SK-N-SH treated with all-trans-retinoic acid at 6 μM for 48 hours (cell line): ENCODE results near the gene ITGB1.

Source experiments
- ARNTL ChIP-seq: fragments of 450-650 bp; formaldehyde crosslinking; IDR thresholded peaks from 2 replicates; pipeline ENCODE4 v1.5.0; 2020; ENCODE audit warnings: low read depth, mild to moderate bottlenecking, moderate library complexity, borderline replicate concordance
- CSDC2 ChIP-seq: fragments of 250-450 bp; sonication (Bioruptor Pico); IDR thresholded peaks from 2 replicates; pipeline ENCODE4 v1.5.0; 2020; ENCODE audit warnings: mild to moderate bottlenecking, moderate library complexity
- CSRNP3 ChIP-seq: fragments of 250-450 bp; sonication (Bioruptor Pico); IDR thresholded peaks from 2 replicates; pipeline ENCODE4 v1.5.1; 2021; ENCODE audit warnings: mild to moderate bottlenecking, moderate library complexity
- ISL1 ChIP-seq: fragments of 250-450 bp; sonication (Bioruptor Pico); IDR thresholded peaks from 2 replicates; pipeline ENCODE4 v2.1.2; 2022; ENCODE audit warnings: mild to moderate bottlenecking, moderate library complexity
- PATZ1 ChIP-seq: fragments of 250-450 bp; sonication (Bioruptor Pico); IDR thresholded peaks from 2 replicates; pipeline ENCODE4 v1.8.0; 2020; ENCODE audit warnings: mild to moderate bottlenecking, moderate library complexity, borderline replicate concordance
- PPARA ChIP-seq: fragments of 250-450 bp; sonication (Bioruptor Pico); IDR thresholded peaks from 2 replicates; pipeline ENCODE4 v1.5.0; 2020; ENCODE audit warnings: mild to moderate bottlenecking, borderline replicate concordance
- RARB ChIP-seq: fragments of 250-450 bp; sonication (Bioruptor Pico); IDR thresholded peaks from 2 replicates; pipeline ENCODE4 v1.8.0; 2021; ENCODE audit warnings: mild to moderate bottlenecking, moderate library complexity
- SNAI2 ChIP-seq: fragments of 250-450 bp; sonication (Bioruptor Pico); IDR thresholded peaks from 2 replicates; pipeline ENCODE4 v1.5.0; 2020; ENCODE audit warnings: mild to moderate bottlenecking, moderate library complexity
- TOX ChIP-seq: fragments of 250-450 bp; sonication (Bioruptor Pico); IDR thresholded peaks from 2 replicates; pipeline ENCODE4 v1.8.0; 2021; ENCODE audit warnings: mild to moderate bottlenecking, moderate library complexity, borderline replicate concordance
- ZFP3 ChIP-seq: fragments of 250-450 bp; sonication (Bioruptor Pico); IDR thresholded peaks from 2 replicates; pipeline ENCODE4 v1.5.0; 2020; ENCODE audit warnings: mild to moderate bottlenecking, moderate library complexity
- ZFP30 ChIP-seq: fragments of 450-650 bp; formaldehyde crosslinking; IDR thresholded peaks from 2 replicates; pipeline ENCODE4 v1.5.0; 2022; ENCODE audit warnings: mild to moderate bottlenecking, moderate library complexity
- ZNF8 ChIP-seq: fragments of 450-650 bp; formaldehyde crosslinking; IDR thresholded peaks from 2 replicates; pipeline ENCODE4 v1.5.0; 2020; ENCODE audit warnings: mild to moderate bottlenecking, moderate library complexity
- TF ChIP-seq, protein P1 (sequence below): fragments of 250-450 bp; sonication (Bioruptor Pico); IDR thresholded peaks from 2 replicates; pipeline ENCODE4 v1.5.1; 2020; ENCODE audit warnings: low read depth, mild to moderate bottlenecking, moderate library complexity

GRCh38 chr10:32955299-32955772 lies 2.7 kb downstream of the ITGB1 start:
- no peak for TF ChIP-seq PATZ1 (CRISPR knock-in tag)
- TF ChIP-seq, protein P1, sequence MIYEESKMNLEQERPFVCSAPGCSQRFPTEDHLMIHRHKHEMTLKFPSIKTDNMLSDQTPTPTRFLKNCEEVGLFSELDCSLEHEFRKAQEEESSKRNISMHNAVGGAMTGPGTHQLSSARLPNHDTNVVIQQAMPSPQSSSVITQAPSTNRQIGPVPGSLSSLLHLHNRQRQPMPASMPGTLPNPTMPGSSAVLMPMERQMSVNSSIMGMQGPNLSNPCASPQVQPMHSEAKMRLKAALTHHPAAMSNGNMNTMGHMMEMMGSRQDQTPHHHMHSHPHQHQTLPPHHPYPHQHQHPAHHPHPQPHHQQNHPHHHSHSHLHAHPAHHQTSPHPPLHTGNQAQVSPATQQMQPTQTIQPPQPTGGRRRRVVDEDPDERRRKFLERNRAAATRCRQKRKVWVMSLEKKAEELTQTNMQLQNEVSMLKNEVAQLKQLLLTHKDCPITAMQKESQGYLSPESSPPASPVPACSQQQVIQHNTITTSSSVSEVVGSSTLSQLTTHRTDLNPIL (CRISPR knock-in tag) = no peak
- TF ChIP-seq CSDC2 (CRISPR knock-in tag) = no peak
- no peak for TF ChIP-seq ISL1 (CRISPR knock-in tag)
- TF ChIP-seq PPARA = no peak
- TF ChIP-seq ZFP3 (CRISPR knock-in tag) = no peak
- no peak for TF ChIP-seq TOX (CRISPR knock-in tag)
- TF ChIP-seq ZFP30 (CRISPR knock-in tag) = no peak
- no peak for TF ChIP-seq SNAI2 (CRISPR knock-in tag)
- no peak for TF ChIP-seq CSRNP3 (CRISPR knock-in tag)
- no peak for TF ChIP-seq ZNF8 (CRISPR knock-in tag)
- no peak for TF ChIP-seq ARNTL
- no peak for TF ChIP-seq RARB (CRISPR knock-in tag)
